Mesenchymal stem cell (in vitro differentiated cells and primary cell): Measurements from ENCODE around the gene TNS4. TPM values are rescaled to one million over a fixed set of nuclear protein-coding genes. Genes with fewer than 3 reads are reported as not detected.

ENCODE experiments used
- DNase-seq: peaks from one replicate; pipeline ENCODE4 v3.0.0-alpha.2; 2013
- H2AFZ ChIP-seq: one replicate; pipeline ENCODE4 v1.6.1; 2013; ENCODE audit warnings: low read depth, mild to moderate bottlenecking, control low read depth, inconsistent platforms, low read length, moderate library complexity
- H2AK5ac ChIP-seq: 2 replicates; pipeline ENCODE4 v1.6.1; 2013; ENCODE audit warnings: low read length, moderate library complexity, mild to moderate bottlenecking, inconsistent platforms; ENCODE audit not compliant: severe bottlenecking
- H2BK120ac ChIP-seq: one replicate; pipeline ENCODE4 v1.6.1; 2013; ENCODE audit warnings: low read depth, mild to moderate bottlenecking, inconsistent platforms, low read length, moderate library complexity
- H2BK12ac ChIP-seq, 2 experiments: one replicate each; pipeline ENCODE4 v1.6.1; 2013; ENCODE audit warnings: inconsistent platforms in 2 of 2, low read length in 2 of 2, mild to moderate bottlenecking in 2 of 2, moderate library complexity in 2 of 2, control low read depth in 1 of 2
- H2BK15ac ChIP-seq: one replicate; pipeline ENCODE4 v1.6.1; 2013; ENCODE audit warnings: mild to moderate bottlenecking, low read depth, inconsistent platforms; ENCODE audit not compliant: poor library complexity, severe bottlenecking
- H2BK5ac ChIP-seq: 2 replicates; pipeline ENCODE4 v1.6.1; 2013; ENCODE audit warnings: low read depth, mild to moderate bottlenecking, low read length, control low read depth, inconsistent platforms; ENCODE audit not compliant: poor library complexity, severe bottlenecking
- H3K14ac ChIP-seq, 2 experiments: one replicate each; pipeline ENCODE4 v1.6.1; 2013; ENCODE audit warnings: inconsistent platforms in 2 of 2, low read length in 2 of 2, control low read depth in 1 of 2, mild to moderate bottlenecking in 1 of 2, moderate library complexity in 1 of 2
- H3K18ac ChIP-seq, 2 experiments: one replicate each; pipeline ENCODE4 v1.6.1; 2013; ENCODE audit warnings: inconsistent platforms in 2 of 2, low read length in 2 of 2, control low read depth in 1 of 2, low read depth in 1 of 2, mild to moderate bottlenecking in 1 of 2
- H3K23ac ChIP-seq, 2 experiments: one replicate each; pipeline ENCODE4 v1.6.1; 2013; ENCODE audit warnings: inconsistent platforms in 2 of 2, low read length in 2 of 2, mild to moderate bottlenecking in 2 of 2, moderate library complexity in 2 of 2, control low read depth in 1 of 2
- H3K27ac ChIP-seq: 2 replicates; pipeline ENCODE4 v1.5.1; 2013; ENCODE audit warnings: mild to moderate bottlenecking, moderate library complexity, low read length, control low read depth, inconsistent platforms; ENCODE audit not compliant: poor library complexity, severe bottlenecking
- H3K27me3 ChIP-seq, 2 experiments: 2 replicates each; pipeline versions ENCODE4 v1.6.1 to v1.7.0; 2013; ENCODE audit warnings: low read length in 2 of 2, mild to moderate bottlenecking in 2 of 2, moderate library complexity in 2 of 2, control low read depth in 1 of 2, inconsistent platforms in 1 of 2; ENCODE audit not compliant: control insufficient read depth in 1 of 2, insufficient read depth in 1 of 2
- H3K36me3 ChIP-seq, 2 experiments: 2 replicates each; pipeline versions ENCODE4 v1.6.1 to v1.7.0; 2013; ENCODE audit warnings: low read length in 2 of 2, control low read depth in 1 of 2, inconsistent platforms in 1 of 2, low read depth in 1 of 2, mild to moderate bottlenecking in 1 of 2; ENCODE audit not compliant: insufficient read depth in 2 of 2, control insufficient read depth in 1 of 2
- H3K4ac ChIP-seq, 2 experiments: one replicate each; pipeline ENCODE4 v1.6.1; 2013; ENCODE audit warnings: inconsistent platforms in 2 of 2, low read length in 2 of 2, mild to moderate bottlenecking in 2 of 2, moderate library complexity in 2 of 2, control low read depth in 1 of 2, low read depth in 1 of 2
- H3K4me1 ChIP-seq: 2 replicates; pipeline ENCODE4 v1.6.1; 2013; ENCODE audit warnings: low read depth, low read length, control low read depth; ENCODE audit not compliant: control insufficient read depth, insufficient read depth
- H3K4me2 ChIP-seq: 2 replicates; pipeline ENCODE4 v1.6.1; 2013; ENCODE audit warnings: low read length, mild to moderate bottlenecking, inconsistent platforms; ENCODE audit not compliant: poor library complexity, severe bottlenecking
- H3K4me3 ChIP-seq, 2 experiments: 2 replicates each; pipeline versions ENCODE4 v1.5.1 to v1.7.0; 2013; ENCODE audit warnings: low read length in 2 of 2, mild to moderate bottlenecking in 2 of 2, control low read depth in 1 of 2, low read depth in 1 of 2; ENCODE audit not compliant: insufficient read depth in 1 of 2
- H3K79me1 ChIP-seq: replicated peaks from 2 replicates; pipeline ENCODE4 v1.6.1; 2013; ENCODE audit warnings: mild to moderate bottlenecking, control low read depth, low read length, inconsistent platforms; ENCODE audit not compliant: poor library complexity, severe bottlenecking
- H3K9ac ChIP-seq: 2 replicates; pipeline ENCODE4 v1.7.0; 2013; ENCODE audit warnings: mild to moderate bottlenecking, low read length, moderate library complexity
- H3K9me3 ChIP-seq: 2 replicates; pipeline ENCODE4 v1.7.0; 2013; ENCODE audit warnings: mild to moderate bottlenecking, low read length; ENCODE audit not compliant: control insufficient read depth
- H4K8ac ChIP-seq: one replicate; pipeline ENCODE4 v1.6.1; 2013; ENCODE audit warnings: inconsistent platforms, mild to moderate bottlenecking, low read length, moderate library complexity
- H4K91ac ChIP-seq: one replicate; pipeline ENCODE4 v1.6.1; 2013; ENCODE audit warnings: mild to moderate bottlenecking, low read length, inconsistent platforms
- WGBS: methylation state at CpG from one replicate; pipeline ENCODE4 v1.1.7; 2013; ENCODE audit warnings: mixed read lengths; 5-methylcytosine and 5-hydroxymethylcytosine counted together
- polyA plus RNA-seq, 2 experiments: library from polyadenylated mRNA; stranded (reverse); fragments of 200-250 nt; gene quantifications; one replicate each; pipeline ENCODE4 v1.2.3, GENCODE V29; 2013

TNS4 gene
- not detected for polyA plus RNA-seq (2013, experiment 1 of 2)
- polyA plus RNA-seq (2013, experiment 2 of 2) = 0.12 TPM

DNA sequence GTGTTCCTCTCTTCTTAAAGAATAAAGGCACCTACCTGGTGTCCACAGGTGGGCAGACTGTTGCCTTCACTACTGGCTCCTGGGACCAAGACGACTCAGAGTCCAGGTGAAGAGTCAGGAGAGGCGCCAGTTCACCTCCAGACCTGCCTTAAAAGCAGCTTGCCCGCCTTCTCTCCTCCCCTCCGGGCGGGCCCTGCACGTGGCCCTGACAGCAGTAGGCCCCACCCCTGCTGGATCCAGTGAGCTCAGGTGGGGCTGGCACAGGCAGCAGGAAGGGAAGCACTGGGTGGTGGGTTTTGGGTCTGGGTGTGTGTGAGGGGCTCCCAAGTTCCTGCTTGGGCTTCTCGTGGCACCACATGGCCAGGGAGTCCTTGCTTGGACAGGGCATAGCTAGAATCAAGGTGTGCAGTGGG, at the start of gene TNS4:
Gene TNS4 (minus strand): TSS at position 125 of the 413 bp plus-strand sequence. CDS start 5,198 bp downstream, outside the sequence.
- no peaks in the 10 kb centered on the region for H3K27me3 ChIP-seq
- peaks cover 15% of the 10 kb centered on the region for H3K4me1 ChIP-seq
- no peak within 1 kb of the TSS for H3K4ac ChIP-seq
- H3K23ac ChIP-seq = no peak within 1 kb of the TSS
- no peak within 1 kb of the TSS for H3K9ac ChIP-seq
- whole genome bisulfite sequencing = 80% methylated on average over 7 of the region's 7 CpGs
- H3K79me1 ChIP-seq = no peaks in the 10 kb centered on the region
- peak within 1 kb of the TSS; percentile 22 to 64 for H2BK12ac ChIP-seq
- no peak within 1 kb of the TSS for H2AK5ac ChIP-seq
- no peaks in the 10 kb centered on the region for H3K9me3 ChIP-seq
- H4K91ac ChIP-seq = no peak within 1 kb of the TSS
- H3K4me3 ChIP-seq = no peak within 1 kb of the TSS
- no peak for DNase-seq
- H2AFZ ChIP-seq = no peak within 1 kb of the TSS
- H2BK15ac ChIP-seq = peak within 1 kb of the TSS; percentile 26
- no peak within 1 kb of the TSS for H2BK5ac ChIP-seq
- H3K27ac ChIP-seq = no peak within 1 kb of the TSS
- H3K36me3 ChIP-seq = peaks cover 0 to 3% of the 10 kb centered on the region in 2 experiments
- no peak within 1 kb of the TSS for H2BK120ac ChIP-seq
- no peak within 1 kb of the TSS for H3K4me2 ChIP-seq
- H3K14ac ChIP-seq = peak within 1 kb of the TSS in 1 of 2 experiments; percentile 14
- H3K18ac ChIP-seq = peak within 1 kb of the TSS in 1 of 2 experiments; percentile 35
- H4K8ac ChIP-seq = no peak within 1 kb of the TSS

- Histone ChIP-seq H4K8ac (no peak overlapping the region), H3K27me3 (no peaks in the 10 kb centered on the region), H3K18ac (peak overlapping the region; percentile 71 to 83)
Observed at GRCh38 chr17:40550608-40551007, 49.2 kb upstream of the TNS4 start.

DNA sequence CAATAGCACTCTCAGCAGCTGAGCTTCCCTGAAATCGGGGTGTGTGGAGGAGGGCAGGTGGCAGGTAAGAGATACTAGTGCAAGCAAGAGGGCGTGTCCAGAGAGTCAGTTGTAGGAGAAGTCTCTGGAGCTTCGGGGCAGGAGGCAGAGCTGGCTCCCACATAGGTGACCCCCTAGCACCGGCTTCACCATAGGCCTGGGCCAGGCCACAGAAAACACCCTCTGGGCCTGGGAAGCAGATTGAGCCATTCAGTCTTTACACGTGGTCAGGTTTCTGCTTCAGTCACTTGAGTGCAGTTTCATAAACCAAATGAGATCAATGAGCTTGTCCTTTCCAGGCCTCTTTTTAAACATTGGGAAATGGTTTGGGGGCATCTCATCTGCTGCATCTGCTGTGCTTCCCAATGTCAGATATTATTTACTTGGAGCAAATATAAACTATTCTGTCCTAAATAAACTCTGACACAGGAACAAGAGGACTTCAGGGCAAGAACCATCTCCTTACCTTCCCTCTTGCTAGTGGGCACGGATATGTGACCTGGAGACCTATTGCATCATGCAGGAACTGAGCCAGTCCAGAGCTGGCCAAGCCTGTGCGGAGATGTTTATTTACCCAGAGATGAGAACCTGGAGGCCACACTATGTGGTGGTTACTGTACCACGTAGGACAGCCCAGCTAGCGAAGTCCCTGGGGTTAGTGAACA, 47.7 kb upstream of the TNS4 start:
- Histone ChIP-seq H3K27ac (peak overlapping the region; percentile 97), H3K9me3 (no peaks in the 10 kb centered on the region), H3K4me3 (no peak overlapping the region), H2AFZ (no peak overlapping the region), H3K27me3 (no peaks in the 10 kb centered on the region), H3K4ac (peak overlapping the region; percentile 80 to 86), H4K91ac (peak overlapping the region; percentile 93), H2BK15ac (peak overlapping the region; percentile 12), H2BK5ac (peak overlapping the region; percentile 40), H3K23ac (no peak overlapping the region), H2BK12ac (peak overlapping the region; percentile 81 to 96), H2AK5ac (peak overlapping the region; percentile 94), H3K36me3 (no peaks in the 10 kb centered on the region), H3K9ac (peak overlapping the region; percentile 86), H3K18ac (peak overlapping the region; percentile 78 to 87), H3K79me1 (no peaks in the 10 kb centered on the region), H4K8ac (peak overlapping the region; percentile 86), H3K14ac (peak overlapping the region in 1 of 2 experiments; percentile 90), H3K4me2 (no peak overlapping the region), H3K4me1 (peaks cover 46% of the 10 kb centered on the region), H2BK120ac (peak overlapping the region; percentile 83)
- WGBS = 46% methylated on average over 7 of the region's 9 CpGs
- peak; percentile 96 for DNase-seq

More at GRCh38 chr17:40550608-40551007, 49.2 kb upstream of the TNS4 start:
- H2BK15ac ChIP-seq = no peak overlapping the region
- peak overlapping the region; percentile 20 to 92 for H3K4ac ChIP-seq
- no peak overlapping the region for H2AFZ ChIP-seq
- H3K27ac ChIP-seq = peak overlapping the region; percentile 97
- H2BK5ac ChIP-seq = no peak overlapping the region
- no peak overlapping the region for H3K23ac ChIP-seq
- peak overlapping the region; percentile 29 for H2AK5ac ChIP-seq
- H3K4me1 ChIP-seq = peaks cover 50% of the 10 kb centered on the region
- no peaks in the 10 kb centered on the region for H3K9me3 ChIP-seq
- H3K36me3 ChIP-seq = peaks cover 3 to 9% of the 10 kb centered on the region in 2 experiments
- H3K9ac ChIP-seq = peak overlapping the region; percentile 86
- H3K14ac ChIP-seq = no peak overlapping the region
- H2BK12ac ChIP-seq = peak overlapping the region in 1 of 2 experiments; percentile 97
- H3K79me1 ChIP-seq = no peaks in the 10 kb centered on the region
- H3K4me3 ChIP-seq = peak overlapping the region in 1 of 2 experiments; percentile 18
- WGBS = 36% methylated on average over 7 of the region's 8 CpGs
- peak overlapping the region; percentile 23 for H4K91ac ChIP-seq
- peak overlapping the region; percentile 69 for H2BK120ac ChIP-seq
- no peak overlapping the region for H3K4me2 ChIP-seq
- DNase-seq = peak; percentile 92

DNA sequence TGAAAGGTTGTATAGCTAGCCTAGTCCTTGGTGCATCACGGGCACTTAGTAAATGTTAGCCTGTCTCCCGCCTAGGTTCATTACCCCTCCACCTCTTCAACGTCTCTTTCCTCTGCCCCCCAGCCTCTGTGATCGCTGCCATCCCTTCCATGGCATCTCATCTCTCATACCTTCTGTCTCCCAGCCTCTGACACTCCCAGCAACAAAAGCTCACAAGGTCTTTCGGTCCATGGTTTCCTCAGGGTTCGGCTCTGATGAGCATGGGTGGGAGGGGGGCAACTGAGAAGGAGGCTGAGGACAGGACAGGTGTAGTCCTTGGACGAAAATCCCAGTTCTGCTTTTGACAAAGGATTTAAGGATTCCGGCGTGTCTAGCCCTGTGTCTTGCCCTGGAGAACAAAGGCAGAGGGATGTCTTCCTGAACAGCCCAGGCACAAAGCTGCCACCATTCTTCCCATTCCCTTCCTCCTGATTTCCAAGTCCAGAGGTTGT, 47.1 kb upstream of the TNS4 start:
- Histone ChIP-seq H3K23ac (no peak overlapping the region), H2BK120ac (peak overlapping the region; percentile 83), H3K79me1 (no peaks in the 10 kb centered on the region), H3K27me3 (no peaks in the 10 kb centered on the region), H3K4me1 (peaks cover 45% of the 10 kb centered on the region), H3K9ac (peak overlapping the region; percentile 86), H3K4ac (peak overlapping the region; percentile 80 to 86), H4K8ac (peak overlapping the region; percentile 86), H3K36me3 (no peaks in the 10 kb centered on the region), H3K18ac (peak overlapping the region; percentile 78 to 87), H3K14ac (peak overlapping the region in 1 of 2 experiments; percentile 90), H2BK5ac (peak overlapping the region; percentile 40), H2AFZ (no peak overlapping the region), H2AK5ac (peak overlapping the region; percentile 94), H4K91ac (peak overlapping the region; percentile 93), H3K4me3 (no peak overlapping the region), H3K4me2 (no peak overlapping the region), H2BK15ac (peak overlapping the region; percentile 12), H2BK12ac (peak overlapping the region; percentile 81 to 96), H3K27ac (peak overlapping the region; percentile 97), H3K9me3 (no peaks in the 10 kb centered on the region)
- no peak for DNase-seq
- WGBS = 91% methylated on average over 9 of the region's 9 CpGs
